ENCODE measurements around the gene MSANTD1. TPM values are rescaled to one million over a fixed set of nuclear protein-coding genes. Genes with fewer than 3 reads are reported as not detected.

MSANTD1 gene
- total and polyA plus RNA-seq, 2 donors (not counting 3 experiments of a cell fraction or from before 2014, with no cell fraction given), result 0.14 to 1.2 TPM

GRCh38 chr4:3213106-3213425 is 35.9 kb upstream of the MSANTD1 start:
- Histone ChIP-seq H3K27me3 (ENCODE audit: control insufficient read depth in 2 of 2, insufficient read depth in 2 of 2, low read length in 2 of 2) (no peaks in the 10 kb centered on the region), H3K9ac (replicated peaks; ENCODE audit: extremely low read depth, insufficient read depth, low read length) (no peak overlapping the region), H3K4me3 (replicated peaks in 1 of 3; ENCODE audit: insufficient read depth in 1 of 3, low read depth in 1 of 3, low read length in 3 of 3) (no peak overlapping the region), H3K9me1 (replicated peaks; ENCODE audit: control insufficient read depth, extremely low read depth, insufficient read depth, low read length) (no peaks in the 10 kb centered on the region), H2AFZ (ENCODE audit: low read depth, low read length) (no peak overlapping the region), H4K20me1 (replicated peaks; ENCODE audit: control insufficient read depth, extremely low read depth, insufficient read depth, low read length) (no peaks in the 10 kb centered on the region), H3K4me2 (ENCODE audit: insufficient read depth, low read length) (no peak overlapping the region), H3K27ac (ENCODE audit: insufficient read depth, low read depth, low read length) (no peak overlapping the region), H3K9me3 (replicated peaks; ENCODE audit: control insufficient read depth, insufficient read depth, low read length) (no peaks in the 10 kb centered on the region), H3K4me1 (ENCODE audit: control insufficient read depth, extremely low read depth, insufficient read depth, low read length) (no peaks in the 10 kb centered on the region), H3K79me2 (ENCODE audit: control insufficient read depth, insufficient read depth, low read length) (no peaks in the 10 kb centered on the region), H3K36me3 (ENCODE audit: control insufficient read depth in 2 of 2, extremely low read depth in 1 of 2, insufficient read depth in 2 of 2, low read length in 2 of 2) (peaks cover 16 to 48% of the 10 kb centered on the region in 2 experiments)
- dilution Hi-C loops (cut with MboI; ENCODE audit: extremely low pct_ligation_motif_present, low sequenced_read_pairs), result no loop called here
- POLR2A ChIA-PET, result no interaction called here
- BruUV-seq (replicated peaks), result no TSS peak
- CTCF ChIA-PET, result no interaction called here
- intact Hi-C loops (cut with micrococcal nuclease), result no loop called here
- no peak for FAIRE-seq
- TF ChIP-seq CTCF (IDR thresholded peaks at IDR 0.05; ENCODE audit: extremely low read depth in 1 of 2, insufficient read depth in 1 of 2, low read depth in 1 of 2, low read length in 2 of 2), result no peak
- no peak for TF ChIP-seq JUN (IDR thresholded peaks at IDR 0.05; ENCODE audit: borderline replicate concordance, insufficient read depth, insufficient read length, low read depth)
- no peak for TF ChIP-seq POLR2AphosphoS5 (IDR thresholded peaks at IDR 0.05; ENCODE audit: insufficient read depth, low read depth, low read length)
- DNase-seq (ENCODE audit: low read depth, low spot score), result no peak

DNA sequence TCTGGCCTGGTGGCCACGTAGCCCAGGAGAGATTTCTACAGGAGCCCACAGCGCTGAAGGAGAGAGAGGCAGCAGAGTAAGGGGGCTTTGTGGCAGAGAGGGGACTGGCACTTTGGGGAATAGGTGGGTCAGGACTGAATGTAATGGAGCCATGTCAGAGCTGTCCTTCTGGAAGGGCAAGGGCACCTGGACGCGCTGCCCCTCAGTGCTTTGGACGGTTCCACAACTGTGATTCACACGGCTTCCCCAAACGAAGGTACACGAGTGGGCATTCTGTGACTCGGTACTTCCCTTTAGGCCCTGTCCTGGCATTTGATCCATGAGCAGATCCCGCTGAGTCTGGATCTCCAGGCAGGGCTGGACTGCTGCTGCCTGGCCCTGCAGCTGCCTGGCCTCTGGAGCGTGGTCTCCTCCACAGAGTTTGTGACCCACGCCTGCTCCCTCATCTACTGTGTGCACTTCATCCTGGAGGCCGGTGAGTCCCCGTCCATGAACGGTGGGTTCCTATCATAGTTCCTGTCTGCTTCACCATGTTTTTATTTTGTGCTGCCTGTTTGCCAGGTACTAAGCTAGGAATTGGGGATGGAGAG is 35.2 kb upstream of the MSANTD1 start:
- dilution Hi-C loops (cut with MboI; ENCODE audit: extremely low pct_ligation_motif_present, low sequenced_read_pairs), result no loop called here
- DNase-seq (ENCODE audit: low read depth, low spot score) (no peak), FAIRE-seq (no peak)
- Histone ChIP-seq H2AFZ (ENCODE audit: low read depth, low read length) (no peak overlapping the region), H3K4me3 (replicated peaks in 1 of 3; ENCODE audit: insufficient read depth in 1 of 3, low read depth in 1 of 3, low read length in 3 of 3) (no peak overlapping the region), H4K20me1 (replicated peaks; ENCODE audit: control insufficient read depth, extremely low read depth, insufficient read depth, low read length) (no peaks in the 10 kb centered on the region), H3K9me3 (replicated peaks; ENCODE audit: control insufficient read depth, insufficient read depth, low read length) (no peaks in the 10 kb centered on the region), H3K27ac (ENCODE audit: insufficient read depth, low read depth, low read length) (no peak overlapping the region), H3K27me3 (ENCODE audit: control insufficient read depth in 2 of 2, insufficient read depth in 2 of 2, low read length in 2 of 2) (no peaks in the 10 kb centered on the region), H3K4me1 (ENCODE audit: control insufficient read depth, extremely low read depth, insufficient read depth, low read length) (no peaks in the 10 kb centered on the region), H3K79me2 (ENCODE audit: control insufficient read depth, insufficient read depth, low read length) (no peaks in the 10 kb centered on the region), H3K4me2 (ENCODE audit: insufficient read depth, low read length) (no peak overlapping the region), H3K9ac (replicated peaks; ENCODE audit: extremely low read depth, insufficient read depth, low read length) (no peak overlapping the region), H3K36me3 (ENCODE audit: control insufficient read depth in 2 of 2, extremely low read depth in 1 of 2, insufficient read depth in 2 of 2, low read length in 2 of 2) (peaks cover 16 to 51% of the 10 kb centered on the region in 2 experiments), H3K9me1 (replicated peaks; ENCODE audit: control insufficient read depth, extremely low read depth, insufficient read depth, low read length) (no peaks in the 10 kb centered on the region)
- intact Hi-C loops (cut with micrococcal nuclease), result no loop called here
- POLR2A ChIA-PET, result no interaction called here
- TF ChIP-seq, protein P1, sequence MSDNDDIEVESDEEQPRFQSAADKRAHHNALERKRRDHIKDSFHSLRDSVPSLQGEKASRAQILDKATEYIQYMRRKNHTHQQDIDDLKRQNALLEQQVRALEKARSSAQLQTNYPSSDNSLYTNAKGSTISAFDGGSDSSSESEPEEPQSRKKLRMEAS (IDR thresholded peaks at IDR 0.05; ENCODE audit: insufficient read depth, insufficient read length), result no peak
- TF ChIP-seq FOS (IDR thresholded peaks at IDR 0.05; ENCODE audit: borderline replicate concordance, insufficient read depth, low read length), result no peak
- TF ChIP-seq EZH2 (IDR thresholded peaks at IDR 0.05; ENCODE audit: borderline replicate concordance, low read depth, low read length, severe bottlenecking), result no peak
- no peak for TF ChIP-seq JUN (IDR thresholded peaks at IDR 0.05; ENCODE audit: borderline replicate concordance, insufficient read depth, insufficient read length, low read depth)
- no peak for TF ChIP-seq POLR2AphosphoS5 (IDR thresholded peaks at IDR 0.05; ENCODE audit: insufficient read depth, low read depth, low read length)
- TF ChIP-seq CTCF (IDR thresholded peaks at IDR 0.05; ENCODE audit: extremely low read depth in 1 of 2, insufficient read depth in 1 of 2, low read depth in 1 of 2, low read length in 2 of 2), result no peak
- no peak for TF ChIP-seq GATA2 (IDR thresholded peaks at IDR 0.05; ENCODE audit: insufficient read depth, insufficient read length, low read depth, low read length)
- TF ChIP-seq MYC (IDR thresholded peaks at IDR 0.05; ENCODE audit: low read depth, low read length), result no peak
- no peak for TF ChIP-seq POLR2A (IDR thresholded peaks at IDR 0.05; ENCODE audit: low read depth, low read length)
- BruUV-seq (replicated peaks), result no TSS peak
- CTCF ChIA-PET, result no interaction called here
